Pancreas (tissue), 10 donors: Measurements from ENCODE around the gene NKAPL. TPM values are rescaled to one million over a fixed set of nuclear protein-coding genes. Genes with fewer than 3 reads are reported as not detected.

ENCODE experiments used
- ATAC-seq, 4 donors: fragments of 200-7000 bp; cut with Tn5 transposase; one replicate each; pipeline versions ENCODE4 v1.8.0 to v1.9.1; 2020; ENCODE audit warnings: mild to moderate bottlenecking in 4 of 4, moderate library complexity in 4 of 4
- DNase-seq, 6 donors: peaks; one replicate each; pipeline ENCODE4 v3.0.0-alpha.2; 2020
- FAIRE-seq: peaks from 2 replicates; lab custom pipeline; 2012; peaks lifted over from hg19 to GRCh38; lab: Jason Lieb, UNC
- H3K27ac ChIP-seq, 4 donors: fragments of 200-600 bp; sonication (generic); 1 replicate in 3 of 4; 2 replicates in 1 of 4; pipeline versions ENCODE4 v1.5.0 to v1.8.0; 2020
- H3K27me3 ChIP-seq, 4 donors: fragments of 200-600 bp; one replicate each; pipeline ENCODE4 v1.8.0; 2021
- H3K36me3 ChIP-seq, 3 donors: fragments of 200-600 bp; sonication (generic) in 1 of 3; one replicate each; pipeline versions ENCODE4 v1.5.0 to v1.8.0; 2020 to 2021
- H3K4me1 ChIP-seq, 3 donors: fragments of 200-600 bp; one replicate each; pipeline ENCODE4 v1.8.0; 2021
- H3K4me3 ChIP-seq, 4 donors: fragments of 200-600 bp; sonication (generic) in 2 of 4; one replicate each; pipeline versions ENCODE4 v1.5.0 to v1.8.0; 2020 to 2021
- H3K9me3 ChIP-seq, 4 donors: fragments of 200-600 bp; one replicate each; pipeline ENCODE4 v1.8.0; 2021
- WGBS, 2 donors: extraction: QIAGEN DNeasy Blood & Tissue Kit; methylation state at CpG; one replicate each; pipeline ENCODE4 v1.1.7; 2013; 5-methylcytosine and 5-hydroxymethylcytosine counted together
- intact Hi-C, 3 donors: fragments of 100-400 bp; cut with DNase I; formaldehyde crosslinking; loops; one replicate each; pipeline versions ENCODE4 v1.11.1 to v1.14.2; 2022
- polyA plus RNA-seq, 2 donors: library from polyadenylated mRNA; stranded (reverse); fragments of 200-250 nt; gene quantifications; one replicate each; pipeline ENCODE4 v1.2.3, GENCODE V29; 2013
- total RNA-seq, 6 donors: library from RNA; stranded (reverse); fragmentation: NEBNext Ultra II Directional in 4 of 6; extraction: Animal tissue kit (Norgen Biotek cat#: 25700) in 4 of 6; gene quantifications; one replicate each; pipeline versions ENCODE4 v1.2.1 to v1.2.4, GENCODE V29; 2021 to 2023
- TF ChIP-seq, protein P1 (sequence below), 4 donors: fragments of 200-600 bp; sonication (generic) in 3 of 4; IDR thresholded peaks; one replicate each; pipeline versions ENCODE4 v1.5.0 to v1.8.0; 2021; ENCODE audit warnings: antibody characterized with exemption in 4 of 4
- donor health status: healthy with polysubstance abuse.
- donor health status: DM: no; HTN: no; CAD: no; lungs with moderate emphysema.
- donor health status: DM: no; HTN: no; CAD: no.
- donor health status: control.
- donor health status: control.
- donor health status: Bipolar disorder and iron deficiency.
- donor health status: DM: yes; HTN: yes; CAD: no.
- donor health status: DM: no; HTN: no; CAD: no.
- donor health status: DM: no; HTN: no; CAD: no.
- donor health status: DM: yes; HTN: yes; CAD: no.

NKAPL gene
- total and polyA plus RNA-seq, 8 donors: 0.28 to 1.5 (median 0.72) TPM

DNA sequence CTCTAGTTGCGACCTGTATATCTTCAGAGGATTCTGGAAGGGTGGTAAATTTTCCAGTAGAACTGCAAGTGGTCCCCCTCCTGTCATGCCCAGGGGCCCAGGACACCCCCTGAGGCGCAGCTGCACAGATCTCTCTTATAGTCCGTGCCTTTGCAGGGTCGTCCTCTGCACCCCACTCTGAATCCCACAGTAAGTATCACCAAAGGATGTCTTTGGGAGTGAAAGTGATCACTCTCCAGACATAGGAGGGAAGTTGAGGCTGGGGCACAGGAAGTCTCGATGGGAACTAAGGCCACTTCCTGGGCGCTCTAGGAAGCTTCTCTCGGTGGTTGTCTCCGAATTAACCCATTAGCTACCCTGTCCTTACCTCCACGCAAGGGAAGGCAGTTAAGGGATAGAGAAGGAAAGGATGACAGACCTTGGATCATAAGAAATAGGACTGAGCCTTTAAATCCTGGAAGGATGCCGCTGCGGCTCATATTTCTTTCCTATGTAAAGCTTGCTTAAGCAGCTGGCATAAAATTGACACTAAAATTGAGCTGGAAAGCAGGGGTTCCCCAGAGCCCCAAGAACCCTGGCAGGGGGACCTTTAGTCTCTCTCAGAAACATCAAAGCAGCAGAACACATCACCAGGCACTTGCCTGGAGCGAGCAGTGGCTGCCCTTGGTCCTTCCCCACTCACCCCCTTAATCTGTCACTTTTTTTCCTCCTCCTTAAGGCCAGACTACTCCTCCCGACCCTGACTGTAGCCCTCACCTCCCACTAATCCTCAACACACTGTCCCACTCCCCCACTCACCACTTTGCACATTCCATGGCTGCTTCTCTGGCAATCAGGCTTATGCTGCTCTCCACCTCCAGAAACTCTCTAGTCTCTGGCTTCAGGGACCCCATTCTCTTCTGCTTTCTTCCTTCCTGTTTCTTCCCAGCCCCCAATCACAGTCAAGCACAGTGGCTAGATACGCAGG, 6.8 kb upstream of the NKAPL start, which contains the start of gene ZKSCAN4:
ZKSCAN4 (minus strand) TSS at position 261 of the 967 bp plus-strand sequence. CDS start 289 bp downstream, outside the sequence.
- Histone ChIP-seq H3K4me1 (peaks cover 0 to 13% (median 9%) of the 10 kb centered on the region in 3 donors), H3K36me3 (peaks cover 0 to 4% (median 0%) of the 10 kb centered on the region in 3 donors), H3K27me3 (peaks cover 0 to 9% (median 0%) of the 10 kb centered on the region in 4 donors), H3K9me3 (no peaks in the 10 kb centered on the region), H3K27ac (no peak within 1 kb of the TSS), H3K4me3 (peak within 1 kb of the TSS; percentile 67 to 94 (median 80))
- intact Hi-C loops: no loop called here
- TF ChIP-seq, protein P1, sequence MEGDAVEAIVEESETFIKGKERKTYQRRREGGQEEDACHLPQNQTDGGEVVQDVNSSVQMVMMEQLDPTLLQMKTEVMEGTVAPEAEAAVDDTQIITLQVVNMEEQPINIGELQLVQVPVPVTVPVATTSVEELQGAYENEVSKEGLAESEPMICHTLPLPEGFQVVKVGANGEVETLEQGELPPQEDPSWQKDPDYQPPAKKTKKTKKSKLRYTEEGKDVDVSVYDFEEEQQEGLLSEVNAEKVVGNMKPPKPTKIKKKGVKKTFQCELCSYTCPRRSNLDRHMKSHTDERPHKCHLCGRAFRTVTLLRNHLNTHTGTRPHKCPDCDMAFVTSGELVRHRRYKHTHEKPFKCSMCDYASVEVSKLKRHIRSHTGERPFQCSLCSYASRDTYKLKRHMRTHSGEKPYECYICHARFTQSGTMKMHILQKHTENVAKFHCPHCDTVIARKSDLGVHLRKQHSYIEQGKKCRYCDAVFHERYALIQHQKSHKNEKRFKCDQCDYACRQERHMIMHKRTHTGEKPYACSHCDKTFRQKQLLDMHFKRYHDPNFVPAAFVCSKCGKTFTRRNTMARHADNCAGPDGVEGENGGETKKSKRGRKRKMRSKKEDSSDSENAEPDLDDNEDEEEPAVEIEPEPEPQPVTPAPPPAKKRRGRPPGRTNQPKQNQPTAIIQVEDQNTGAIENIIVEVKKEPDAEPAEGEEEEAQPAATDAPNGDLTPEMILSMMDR (IDR thresholded peaks at IDR 0.05): no peak
- DNase-seq: peak in 5 of 6 donors; percentile 36 to 82 (median 74)
- no peak for FAIRE-seq
- peak; percentile 99 to 100 (median 99) for ATAC-seq
- 7 to 9% methylated on average over 14 of the region's 14 CpGs for WGBS, 2 donors

DNA sequence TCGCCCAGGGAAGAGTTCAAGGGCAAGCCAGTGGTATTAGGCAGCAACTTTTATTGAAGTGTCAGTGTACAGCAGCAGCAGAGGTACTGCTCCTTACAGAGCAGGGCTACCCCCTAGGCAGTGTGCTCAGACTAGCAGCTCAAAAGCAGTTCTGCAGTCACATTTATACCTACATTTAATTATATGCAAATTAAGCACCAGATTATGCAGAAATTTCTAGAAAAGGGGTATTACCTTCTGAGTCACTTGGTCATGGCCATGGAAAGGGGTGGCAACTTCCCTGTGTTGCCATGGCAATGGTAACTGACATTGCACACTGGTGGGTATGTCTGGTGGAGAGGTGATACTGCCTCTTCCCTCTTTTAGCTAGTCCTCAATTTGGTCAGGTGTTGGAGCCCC, 5.0 kb upstream of the NKAPL start:
- H3K36me3 ChIP-seq: no peaks in the 10 kb centered on the region
- H3K4me1 ChIP-seq: peaks cover 0 to 13% (median 9%) of the 10 kb centered on the region in 3 donors
- no peaks in the 10 kb centered on the region for H3K9me3 ChIP-seq
- peaks cover 0 to 9% (median 0%) of the 10 kb centered on the region in 4 donors for H3K27me3 ChIP-seq
- intact Hi-C loops: no loop called here
- no peak overlapping the region for H3K4me3 ChIP-seq
- WGBS, 2 donors: 51 to 74% methylated on average over 1 of the region's 1 CpG
- FAIRE-seq (no peak), DNase-seq (no peak), ATAC-seq (no peak)
- no peak overlapping the region for H3K27ac ChIP-seq
- TF ChIP-seq, protein P1 (IDR thresholded peaks at IDR 0.05): no peak

DNA sequence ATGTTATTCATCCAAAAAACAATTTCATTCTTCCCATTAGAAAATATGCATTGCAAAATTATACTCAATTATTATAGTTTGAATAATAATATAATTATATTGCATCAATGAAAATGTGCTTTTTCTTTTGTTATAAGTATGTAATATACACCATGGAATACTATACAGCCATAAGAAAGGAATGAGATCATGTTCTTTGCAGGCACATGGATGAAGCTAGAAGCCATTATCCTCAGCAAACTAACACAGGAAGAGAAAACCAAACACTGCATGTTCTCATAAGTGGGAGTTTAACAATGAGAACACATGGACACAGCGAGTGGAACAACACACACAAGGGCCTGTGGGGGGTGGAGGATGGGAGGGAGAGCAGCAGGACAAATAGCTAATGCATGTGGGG, 2.1 kb upstream of the NKAPL start:
- WGBS, 2 donors: 0% methylated on average over 1 of the region's 1 CpG
- intact Hi-C loops: no loop called here
- ATAC-seq: no peak
- TF ChIP-seq, protein P1 (IDR thresholded peaks at IDR 0.05): no peak
- Histone ChIP-seq H3K4me1 (peaks cover 0 to 5% (median 0%) of the 10 kb centered on the region in 3 donors), H3K4me3 (no peak overlapping the region), H3K36me3 (no peaks in the 10 kb centered on the region), H3K27me3 (peaks cover 0 to 9% (median 0%) of the 10 kb centered on the region in 4 donors), H3K9me3 (no peaks in the 10 kb centered on the region), H3K27ac (no peak overlapping the region)
- no peak for FAIRE-seq
- DNase-seq: no peak

DNA sequence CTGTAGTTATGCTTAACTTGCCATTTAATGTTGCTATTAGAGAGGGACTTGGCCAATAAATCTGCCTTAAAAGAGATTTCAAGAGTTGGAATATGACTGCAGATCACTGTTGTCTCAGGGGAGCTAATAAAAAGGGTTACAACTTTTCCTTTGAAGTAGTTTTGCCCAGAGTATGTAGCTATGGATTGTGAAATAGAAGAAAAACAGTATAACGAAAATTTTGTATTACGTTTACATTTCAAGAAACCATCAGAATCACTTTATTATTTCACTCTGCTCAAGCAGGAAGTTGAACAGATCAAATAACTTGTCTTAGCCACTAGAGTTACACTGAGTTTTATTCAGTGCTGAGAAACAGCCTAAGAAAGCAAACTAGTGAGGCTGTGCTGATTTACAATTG, 4.8 kb downstream of the NKAPL start:
- Histone ChIP-seq H3K27me3 (no peaks in the 10 kb centered on the region), H3K4me3 (no peak overlapping the region), H3K9me3 (no peaks in the 10 kb centered on the region), H3K27ac (no peak overlapping the region), H3K36me3 (no peaks in the 10 kb centered on the region), H3K4me1 (peaks cover 9 to 11% (median 9%) of the 10 kb centered on the region in 3 donors)
- DNase-seq (no peak), FAIRE-seq (no peak), ATAC-seq (no peak)
- 42 to 55% methylated on average over 2 of the region's 2 CpGs for WGBS, 2 donors
- TF ChIP-seq, protein P1 (IDR thresholded peaks at IDR 0.05): no peak
- intact Hi-C loops: no loop called here
